ENCODE data around the gene LRRC9. TPM values are rescaled to one million over a fixed set of nuclear protein-coding genes. Genes with fewer than 3 reads are reported as not detected.

Gene LRRC9
- total RNA-seq, 1 experiment from 2014 or later, result not detected

GRCh38 chr14:60107477-60107876 lies 187.5 kb downstream of the LRRC9 start:
- DNase-seq (ENCODE audit: low read depth), result no peak

- DNase-seq (ENCODE audit: low read depth), result no peak
Observed at GRCh38 chr14:60111732-60112131, 191.8 kb downstream of the LRRC9 start.

Other genes starting within 250 kb of the LRRC9 start
- 0.63 and 1.1 TPM in 2 replicates for gene RTN1, start 49.4 kb upstream of the LRRC9 start, total RNA-seq (2014; rRNA removed)
- gene PCNX4, start 171.8 kb downstream of the LRRC9 start, total RNA-seq (2014; rRNA removed), result 104 and 114 TPM in 2 replicates
- 57.4 and 59.2 TPM in 2 replicates for gene DHRS7, start 245.3 kb downstream of the LRRC9 start, total RNA-seq (2014; rRNA removed)